ENCODE results near the gene ATG4A. TPM values are rescaled to one million over a fixed set of nuclear protein-coding genes. Genes with fewer than 3 reads are reported as not detected.
A peak's percentile ranks its signal among the peaks of the same experiment; 100 is the strongest.

ATG4A gene
- total RNA-seq, 4 donors from 2014 or later, result 18.3 to 22.1 (median 20.4) TPM

- no peaks in the 10 kb centered on the region for H3K36me3 ChIP-seq
- no peaks in the 10 kb centered on the region for H3K4me1 ChIP-seq
- intact Hi-C loops (cut with DNase I; ENCODE audit: low total_unique reads), result no loop called here
- in situ Hi-C loops (cut with MboI; ENCODE audit: low sequenced_read_pairs in 4 of 4), result no loop called here
- H3K4me3 ChIP-seq, result no peak overlapping the region
- ATAC-seq (peak in 1 of 2 donors; percentile 85), DNase-seq (no peak)
- no peak overlapping the region for H3K27ac ChIP-seq
- no peak for TF ChIP-seq CTCF (IDR thresholded peaks at IDR 0.05 in 4 of 5, conservative IDR thresholded peaks at IDR 0.05 in 1 of 5)
- no peak for TF ChIP-seq POLR2A (IDR thresholded peaks at IDR 0.05)
- H3K9me3 ChIP-seq, result no peaks in the 10 kb centered on the region
- peaks cover 0 to 11% (median 7%) of the 10 kb centered on the region in 3 donors for H3K27me3 ChIP-seq
Measured at GRCh38 chrX:108070891-108071290, 20.7 kb upstream of the ATG4A start.

GRCh38 chrX:108071578-108071977 lies 20.0 kb upstream of the ATG4A start:
- Histone ChIP-seq H3K27ac (no peak overlapping the region), H3K4me3 (no peak overlapping the region), H3K4me1 (no peaks in the 10 kb centered on the region), H3K27me3 (peaks cover 0 to 11% (median 7%) of the 10 kb centered on the region in 3 donors), H3K9me3 (no peaks in the 10 kb centered on the region), H3K36me3 (no peaks in the 10 kb centered on the region)
- intact Hi-C loops (cut with DNase I; ENCODE audit: low total_unique reads) (no loop called here), in situ Hi-C loops (cut with MboI; ENCODE audit: low sequenced_read_pairs in 4 of 4) (no loop called here)
- DNase-seq (no peak), ATAC-seq (no peak)
- TF ChIP-seq POLR2A (IDR thresholded peaks at IDR 0.05) (no peak), CTCF (IDR thresholded peaks at IDR 0.05 in 4 of 5, conservative IDR thresholded peaks at IDR 0.05 in 1 of 5) (no peak)

- H3K27me3 ChIP-seq, result peaks cover 0 to 8% (median 7%) of the 10 kb centered on the region in 3 donors
- intact Hi-C loops (cut with DNase I; ENCODE audit: low total_unique reads), result no loop called here
- in situ Hi-C loops (cut with MboI; ENCODE audit: low sequenced_read_pairs in 4 of 4), result no loop called here
- no peak overlapping the region for H3K27ac ChIP-seq
- TF ChIP-seq POLR2A (IDR thresholded peaks at IDR 0.05) (no peak), CTCF (IDR thresholded peaks at IDR 0.05 in 4 of 5, conservative IDR thresholded peaks at IDR 0.05 in 1 of 5) (no peak)
- no peak overlapping the region for H3K4me3 ChIP-seq
- no peaks in the 10 kb centered on the region for H3K9me3 ChIP-seq
- ATAC-seq, result no peak
- no peak for DNase-seq
- H3K36me3 ChIP-seq, result no peaks in the 10 kb centered on the region
- H3K4me1 ChIP-seq, result no peaks in the 10 kb centered on the region
Measured at GRCh38 chrX:108072746-108073145, 18.8 kb upstream of the ATG4A start.

- H3K36me3 ChIP-seq, result peaks cover 0 to under 1% of the 10 kb centered on the region in 2 donors
- no peak overlapping the region for H3K4me3 ChIP-seq
- TF ChIP-seq POLR2A (IDR thresholded peaks at IDR 0.05), result no peak
- no peak for TF ChIP-seq CTCF (IDR thresholded peaks at IDR 0.05 in 4 of 5, conservative IDR thresholded peaks at IDR 0.05 in 1 of 5)
- no peaks in the 10 kb centered on the region for H3K9me3 ChIP-seq
- H3K4me1 ChIP-seq, result no peaks in the 10 kb centered on the region
- in situ Hi-C loops (cut with MboI; ENCODE audit: low sequenced_read_pairs in 4 of 4) (loop anchor here in 1 of 4 donors (25.0 kb wide), 1 partner anchor 444 kb away; the partner anchor contains the start of gene PRPS1), intact Hi-C loops (cut with DNase I; ENCODE audit: low total_unique reads) (no loop called here)
- DNase-seq, result no peak
- no peak overlapping the region for H3K27ac ChIP-seq
- ATAC-seq, result no peak
- H3K27me3 ChIP-seq, result no peaks in the 10 kb centered on the region
Measured at GRCh38 chrX:108081110-108081509, 10.5 kb upstream of the ATG4A start.

- no peaks in the 10 kb centered on the region for H3K27me3 ChIP-seq
- no peaks in the 10 kb centered on the region for H3K9me3 ChIP-seq
- in situ Hi-C loops (cut with MboI; ENCODE audit: low sequenced_read_pairs in 4 of 4), result loop anchor here in 1 of 4 donors (25.0 kb wide), 1 partner anchor 450 kb away; the partner anchor contains the start of gene PRPS1
- peaks cover 3 to 13% of the 10 kb centered on the region in 2 donors for H3K4me1 ChIP-seq
- no peak for ATAC-seq
- H3K27ac ChIP-seq, result no peak overlapping the region
- TF ChIP-seq POLR2A (IDR thresholded peaks at IDR 0.05) (no peak), CTCF (IDR thresholded peaks at IDR 0.05 in 4 of 5, conservative IDR thresholded peaks at IDR 0.05 in 1 of 5) (no peak)
- intact Hi-C loops (cut with DNase I; ENCODE audit: low total_unique reads), result no loop called here
- H3K4me3 ChIP-seq, result no peak overlapping the region
- H3K36me3 ChIP-seq, result peaks cover 0 to 8% of the 10 kb centered on the region in 2 donors
- no peak for DNase-seq
Measured at GRCh38 chrX:108087792-108088191, 3.8 kb upstream of the ATG4A start.
